ENCODE measurements around the gene BTBD7.

BTBD7 gene

GRCh38 chr14:93348292-93348691 lies 15.5 kb upstream of the BTBD7 start:
- CTCF ChIA-PET = interaction anchor here (1.1 to 1.5 kb wide), 3 partner anchors 9 to 16 kb away, joined by 3 to 4 read pairs (median 3); no protein-coding TSS in a partner anchor
- no peak for DNase-seq (ENCODE audit: extremely low spot score)
- no peak for TF ChIP-seq CTCF (IDR thresholded peaks at IDR 0.05; ENCODE audit: control extremely low read depth, extremely low read depth, low read depth, missing control alignments)
- POLR2A ChIA-PET = no interaction called here

- ChIA-PET POLR2A (no interaction called here), CTCF (interaction anchor here (1.1 to 1.5 kb wide), 3 partner anchors 8 to 17 kb away, joined by 3 to 4 read pairs (median 3); no protein-coding TSS in a partner anchor)
- TF ChIP-seq CTCF (IDR thresholded peaks at IDR 0.05; ENCODE audit: control extremely low read depth, extremely low read depth, low read depth, missing control alignments) = no peak
- no peak for DNase-seq (ENCODE audit: extremely low spot score)
Observed at GRCh38 chr14:93347850-93348249, 15.0 kb upstream of the BTBD7 start.

- TF ChIP-seq CTCF (IDR thresholded peaks at IDR 0.05; ENCODE audit: control extremely low read depth, extremely low read depth, low read depth, missing control alignments) = no peak
- ChIA-PET CTCF (interaction anchor here (1.5 kb wide), 1 partner anchor 10 kb away, joined by 3 read pairs; no protein-coding TSS in a partner anchor), POLR2A (no interaction called here)
- DNase-seq (ENCODE audit: extremely low spot score) = no peak
Observed at GRCh38 chr14:93346926-93347721, 14.3 kb upstream of the BTBD7 start, which contains the start of gene COX8C. TSS of gene COX8C (plus strand) at chr14:93347182. CDS start at chr14:93347269, 87 bp downstream.

GRCh38 chr14:93343797-93344196 lies 11.0 kb upstream of the BTBD7 start:
- TF ChIP-seq CTCF (IDR thresholded peaks at IDR 0.05; ENCODE audit: control extremely low read depth, extremely low read depth, low read depth, missing control alignments) = no peak
- POLR2A ChIA-PET = no interaction called here
- DNase-seq (ENCODE audit: extremely low spot score) = no peak
- CTCF ChIA-PET = no interaction called here

GRCh38 chr14:93343266-93343665 lies 10.4 kb upstream of the BTBD7 start:
- no peak for TF ChIP-seq CTCF (IDR thresholded peaks at IDR 0.05; ENCODE audit: control extremely low read depth, extremely low read depth, low read depth, missing control alignments)
- DNase-seq (ENCODE audit: extremely low spot score) = no peak
- POLR2A ChIA-PET = no interaction called here
- CTCF ChIA-PET = no interaction called here

- ChIA-PET CTCF (interaction anchor here (0.8 to 1.9 kb wide), 2 partner anchors 10 to 19 kb away, joined by 3 to 5 read pairs; no protein-coding TSS in a partner anchor), POLR2A (no interaction called here)
- no peak for TF ChIP-seq CTCF (IDR thresholded peaks at IDR 0.05; ENCODE audit: control extremely low read depth, extremely low read depth, low read depth, missing control alignments)
- no peak for DNase-seq (ENCODE audit: extremely low spot score)
Observed at GRCh38 chr14:93337884-93338283, 5.0 kb upstream of the BTBD7 start.

Data from GM10248 (cell line).